Measurements from ENCODE around the gene FTO.

FTO gene

GRCh38 chr16:54129810-54130209 is 425.9 kb downstream of the FTO start:
- DNase-seq (ENCODE audit: low read depth): no peak

GRCh38 chr16:54135361-54136275 is 431.7 kb downstream of the FTO start:
- DNase-seq (ENCODE audit: low read depth): no peak

GRCh38 chr16:54136276-54136625 is 432.3 kb downstream of the FTO start:
- DNase-seq (ENCODE audit: low read depth): no peak

- DNase-seq (ENCODE audit: low read depth): no peak
Observed at GRCh38 chr16:54140057-54140787, 436.3 kb downstream of the FTO start.

GRCh38 chr16:54140788-54141136 is 436.8 kb downstream of the FTO start:
- no peak for DNase-seq (ENCODE audit: low read depth)

- no peak for DNase-seq (ENCODE audit: low read depth)
Observed at GRCh38 chr16:54142787-54143186, 438.8 kb downstream of the FTO start.

- DNase-seq (ENCODE audit: low read depth): no peak
Observed at GRCh38 chr16:54143410-54143809, 439.5 kb downstream of the FTO start.

GRCh38 chr16:54143934-54144571 is 440.1 kb downstream of the FTO start:
- DNase-seq (ENCODE audit: low read depth): no peak

- DNase-seq (ENCODE audit: low read depth): no peak
Observed at GRCh38 chr16:54144572-54144947, 440.6 kb downstream of the FTO start.

- DNase-seq (ENCODE audit: low read depth): no peak
Observed at GRCh38 chr16:54145881-54146280, 441.9 kb downstream of the FTO start.

- no peak for DNase-seq (ENCODE audit: low read depth)
Observed at GRCh38 chr16:54148974-54149373, 445.0 kb downstream of the FTO start.

GRCh38 chr16:54150861-54151260 is 446.9 kb downstream of the FTO start:
- no peak for DNase-seq (ENCODE audit: low read depth)

- DNase-seq (ENCODE audit: low read depth): no peak
Observed at GRCh38 chr16:54152362-54153239, 448.6 kb downstream of the FTO start.

- DNase-seq (ENCODE audit: low read depth): no peak
Observed at GRCh38 chr16:54153240-54153934, 449.4 kb downstream of the FTO start.

GRCh38 chr16:54156349-54156748 is 452.4 kb downstream of the FTO start:
- DNase-seq (ENCODE audit: low read depth): no peak

GRCh38 chr16:54158986-54159385 is 455.0 kb downstream of the FTO start:
- DNase-seq (ENCODE audit: low read depth): no peak

GRCh38 chr16:54159490-54160080 is 455.6 kb downstream of the FTO start:
- DNase-seq (ENCODE audit: low read depth): no peak

GRCh38 chr16:54160252-54160860 is 456.4 kb downstream of the FTO start:
- no peak for DNase-seq (ENCODE audit: low read depth)

- DNase-seq (ENCODE audit: low read depth): no peak
Observed at GRCh38 chr16:54160939-54161897, 457.3 kb downstream of the FTO start.

Measured in activated T-helper 1 cell treated with Interleukin-2 at 50 U/mL for 16 hours (primary cell).